Cardiac atrium fibroblast (primary cell): Measurements from ENCODE around the gene SIVA1. TPM values are rescaled to one million over a fixed set of nuclear protein-coding genes. Genes with fewer than 3 reads are reported as not detected.

Experiments
- total RNA-seq: library from RNA; depleted of rRNA; stranded (reverse); fragments of >200 nt; gene quantifications from 2 replicates; pipeline ENCODE4 v1.2.3, GENCODE V29; 2015

Gene SIVA1, protein sequence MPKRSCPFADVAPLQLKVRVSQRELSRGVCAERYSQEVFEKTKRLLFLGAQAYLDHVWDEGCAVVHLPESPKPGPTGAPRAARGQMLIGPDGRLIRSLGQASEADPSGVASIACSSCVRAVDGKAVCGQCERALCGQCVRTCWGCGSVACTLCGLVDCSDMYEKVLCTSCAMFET
- 184 and 211 TPM in 2 replicates for total RNA-seq

DNA sequence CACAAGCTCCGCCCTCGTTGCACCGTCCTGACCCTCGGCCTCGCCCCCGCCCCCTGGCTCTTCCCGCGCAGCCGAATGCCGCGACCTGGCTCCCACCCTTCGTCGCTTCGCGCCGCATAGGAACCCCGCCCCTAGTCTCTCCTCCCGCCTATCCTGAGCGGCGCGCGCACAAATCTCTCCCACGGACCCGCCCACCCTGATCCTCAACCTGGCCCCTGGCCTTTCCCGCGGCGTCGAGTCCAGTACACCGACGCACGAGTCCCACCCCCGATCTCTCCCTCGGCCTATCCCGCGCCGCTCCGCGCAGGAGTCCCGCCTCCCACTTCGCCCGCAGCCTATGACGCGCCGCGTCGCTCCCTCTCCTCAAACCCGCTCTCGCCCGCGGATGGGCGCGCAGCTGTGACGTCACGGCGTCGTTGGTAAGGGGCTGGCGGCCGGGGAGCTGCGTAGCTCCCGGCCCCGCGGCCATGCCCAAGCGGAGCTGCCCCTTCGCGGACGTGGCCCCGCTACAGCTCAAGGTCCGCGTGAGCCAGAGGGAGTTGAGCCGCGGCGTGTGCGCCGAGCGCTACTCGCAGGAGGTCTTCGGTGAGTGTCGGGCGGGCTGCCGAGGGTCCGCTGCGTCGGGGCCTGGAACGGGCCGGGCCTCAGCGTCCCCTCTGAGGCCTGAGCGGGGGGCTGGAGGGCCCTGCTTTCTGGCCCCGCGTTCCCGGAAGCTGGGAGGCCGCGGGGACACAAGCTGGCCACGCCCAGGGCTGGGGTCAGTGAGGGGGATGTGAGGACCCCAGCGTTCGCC is at the start of gene SIVA1:
SIVA1 (plus strand) TSS at position 413 of the 793 bp plus-strand sequence; CDS start at position 468, 55 bp downstream.

DNA sequence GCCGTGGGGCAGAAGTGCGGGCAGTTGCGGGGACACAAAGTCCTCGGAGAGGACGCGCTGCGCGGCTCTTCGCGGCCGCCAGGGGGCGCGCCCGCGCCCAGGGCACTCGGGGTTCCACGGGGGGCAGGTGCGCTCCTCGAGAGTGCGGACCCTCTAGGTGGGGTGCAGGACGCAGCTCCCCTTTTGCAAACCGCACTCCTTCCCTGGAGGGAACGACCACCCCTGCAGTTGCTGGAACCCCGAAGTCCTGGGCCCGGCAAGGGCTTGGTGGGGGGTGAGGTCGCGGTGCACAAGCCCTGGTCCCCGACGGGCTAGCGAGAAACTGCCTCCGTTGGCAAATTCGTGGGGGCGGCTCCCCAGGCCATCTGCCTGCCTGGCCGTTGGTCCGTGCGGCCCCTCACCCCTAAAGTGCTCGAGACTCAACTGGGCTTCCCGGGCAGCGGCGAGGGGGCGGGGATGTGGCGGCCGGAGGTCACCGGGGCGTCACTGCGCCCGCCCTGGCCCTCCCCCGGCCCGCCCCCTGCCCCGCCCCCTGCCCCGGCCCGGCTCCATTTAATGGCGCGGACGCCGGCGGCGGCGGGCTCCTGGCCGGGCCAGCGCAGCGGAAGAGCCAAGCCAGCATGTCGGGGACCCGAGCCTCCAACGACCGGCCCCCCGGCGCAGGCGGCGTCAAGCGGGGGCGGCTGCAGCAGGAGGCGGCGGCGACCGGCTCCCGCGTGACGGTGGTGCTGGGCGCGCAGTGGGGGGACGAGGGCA is 29.1 kb upstream of the SIVA1 start, which contains the start of gene ADSS1:
ADSS1 (plus strand) TSS at position 579 of the 756 bp plus-strand sequence; CDS start at position 621, 42 bp downstream.

DNA sequence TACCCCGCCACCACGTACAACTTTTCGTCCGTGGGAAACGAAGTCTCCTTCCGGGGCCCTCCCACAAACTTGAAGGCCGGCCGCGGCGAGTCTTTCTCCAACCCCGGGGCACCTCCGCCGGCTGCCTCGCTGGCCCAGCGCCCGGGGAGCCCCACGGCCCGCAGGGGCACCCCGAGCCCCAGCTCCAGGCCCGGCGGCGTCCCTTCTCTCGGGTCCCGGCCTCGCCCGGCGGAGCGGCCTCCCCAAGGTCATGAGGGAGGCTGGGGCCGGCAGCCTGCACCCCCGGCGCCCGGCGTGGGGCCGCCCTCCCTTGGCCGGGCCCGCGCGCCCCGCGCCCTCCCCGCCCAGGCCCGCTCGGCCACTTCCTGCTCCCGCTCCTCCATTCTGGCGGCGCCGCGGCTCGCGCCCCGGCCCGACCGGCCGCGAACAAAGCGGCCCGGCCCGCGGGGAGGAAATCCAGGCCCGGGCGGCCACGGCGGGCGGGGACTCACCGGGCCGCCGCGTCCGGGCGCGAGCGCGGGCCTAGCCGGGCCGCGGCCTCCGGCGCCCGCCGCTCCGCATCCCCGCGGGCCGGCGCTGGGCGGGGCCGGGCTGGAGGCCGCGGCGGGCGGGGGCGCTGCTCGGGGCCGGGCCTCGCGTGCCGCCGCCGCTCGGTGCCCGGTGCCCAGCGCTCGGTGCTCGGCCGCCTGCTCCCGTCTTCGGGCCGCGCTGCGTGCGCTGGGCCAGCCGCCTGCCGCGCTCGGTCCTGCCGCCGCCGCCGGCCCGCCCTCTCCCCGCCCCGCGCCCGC is 42.2 kb downstream of the SIVA1 start, which contains the start of gene AKT1:
AKT1 (minus strand) TSS at position 756 of the 788 bp plus-strand sequence. CDS start 3,105 bp downstream, outside the sequence.

DNA sequence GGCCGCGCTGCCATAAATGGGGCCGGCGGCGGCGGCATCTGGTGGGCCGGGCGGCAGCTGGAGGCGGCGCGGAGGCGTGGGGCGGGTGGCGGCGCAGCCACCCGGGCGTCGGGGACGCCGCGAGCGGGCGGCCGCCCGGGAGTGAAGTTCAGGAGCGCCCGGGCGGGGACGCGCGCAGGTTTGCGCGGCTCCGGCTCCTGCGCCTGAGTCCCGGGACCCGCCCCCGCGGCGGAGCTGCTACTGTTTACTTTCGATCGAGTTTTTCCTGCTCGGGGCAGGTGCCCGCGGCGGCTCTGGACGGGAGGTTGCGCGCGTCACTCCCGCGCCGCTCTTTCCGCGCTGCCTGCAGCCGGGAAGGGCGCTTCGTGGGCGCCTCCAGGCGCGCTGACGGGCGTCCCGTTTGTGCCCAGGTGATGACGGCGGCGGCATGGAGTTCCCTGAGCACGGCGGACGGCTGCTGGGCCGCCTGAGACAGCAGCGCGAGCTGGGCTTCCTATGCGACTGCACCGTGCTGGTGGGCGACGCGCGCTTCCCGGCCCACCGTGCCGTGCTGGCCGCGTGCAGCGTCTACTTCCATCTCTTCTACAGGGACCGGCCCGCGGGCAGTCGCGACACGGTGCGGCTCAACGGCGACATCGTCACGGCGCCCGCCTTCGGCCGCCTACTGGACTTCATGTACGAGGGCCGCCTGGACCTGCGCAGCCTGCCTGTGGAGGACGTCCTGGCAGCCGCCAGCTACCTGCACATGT is 48.0 kb downstream of the SIVA1 start, which contains the start of gene ZBTB42:
ZBTB42 (plus strand) TSS at position 331 of the 749 bp plus-strand sequence; CDS start at position 428, 97 bp downstream.

Other genes with a start within 250 kb of the SIVA1 start
- not detected in 2 replicates for gene C14orf180, start 173.4 kb upstream of the SIVA1 start, total RNA-seq
- gene TMEM179, start 148.4 kb upstream of the SIVA1 start, total RNA-seq: not detected in 2 replicates
- 51.7 and 52.7 TPM in 2 replicates for gene INF2, start 63.5 kb upstream of the SIVA1 start, total RNA-seq
- 6.3 and 13.0 TPM in 2 replicates for gene ADSS1, start 28.9 kb upstream of the SIVA1 start, total RNA-seq
- gene AKT1, start 42.6 kb downstream of the SIVA1 start, total RNA-seq: 115 and 128 TPM in 2 replicates
- gene ZBTB42, start 48.0 kb downstream of the SIVA1 start, total RNA-seq: 3.1 and 3.4 TPM in 2 replicates
- gene CEP170B, start 112.1 kb downstream of the SIVA1 start, total RNA-seq: 17.5 and 17.8 TPM in 2 replicates
- not detected in 2 replicates for gene PLD4, start 171.7 kb downstream of the SIVA1 start, total RNA-seq
- 28.5 and 28.7 TPM in 2 replicates for gene AHNAK2, start 225.2 kb downstream of the SIVA1 start, total RNA-seq
- 4.9 and 11.5 TPM in 2 replicates for gene CLBA1, start 232.6 kb downstream of the SIVA1 start, total RNA-seq